Gastrocnemius medialis (tissue), 4 donors: Measurements from ENCODE around the gene C5orf58. TPM values are rescaled to one million over a fixed set of nuclear protein-coding genes. Genes with fewer than 3 reads are reported as not detected.

Experiments
- ATAC-seq, 2 donors: fragments of 150-250 bp; one replicate each; pipeline ENCODE4 v1.9.1; 2016
- DNase-seq, 2 donors: peaks; one replicate each; pipeline ENCODE4 v3.0.0-alpha.2; 2019
- H3K27ac ChIP-seq, 4 donors: fragments of 200-600 bp; sonication (generic); 1 replicate in 1 of 4; 2 replicates in 3 of 4; pipeline ENCODE4 v1.5.1; 2016 to 2018; ENCODE audit warnings: mild to moderate bottlenecking in 2 of 4, moderate library complexity in 1 of 4
- H3K27me3 ChIP-seq, 3 donors: fragments of 200-600 bp; sonication (generic) in 2 of 3; 1 replicate in 1 of 3; 2 replicates in 2 of 3; pipeline versions ENCODE4 v1.5.1 to v1.6.0; 2016 to 2019; ENCODE audit warnings: mild to moderate bottlenecking in 1 of 3, moderate library complexity in 1 of 3
- H3K36me3 ChIP-seq, 2 donors: fragments of 200-600 bp; sonication (generic) in 1 of 2; one replicate each; pipeline ENCODE4 v1.5.1; 2017 to 2018
- H3K4me1 ChIP-seq, 2 donors: fragments of 200-600 bp; sonication (generic) in 1 of 2; one replicate each; pipeline ENCODE4 v1.5.1; 2016 to 2017; ENCODE audit warnings: mild to moderate bottlenecking in 2 of 2
- H3K4me3 ChIP-seq, 4 donors: fragments of 200-600 bp; sonication (generic) in 3 of 4; 1 replicate in 1 of 4; 2 replicates in 3 of 4; pipeline ENCODE4 v1.5.1; 2016 to 2019; ENCODE audit warnings: mild to moderate bottlenecking in 2 of 4
- H3K9me3 ChIP-seq, 3 donors: fragments of 200-600 bp; sonication (generic) in 2 of 3; 1 replicate in 1 of 3; 2 replicates in 2 of 3; pipeline ENCODE4 v1.5.1; 2016 to 2019
- CTCF ChIP-seq, 5 experiments: fragments of 450-650 bp in 3 of 5; fragments of 200-600 bp in 2 of 5; sonication (generic) in 2 of 5; IDR thresholded peaks in 4 of 5; conservative IDR thresholded peaks in 1 of 5; 1 replicate in 4 of 5; 2 replicates in 1 of 5; pipeline ENCODE4 v1.5.1; 2016 to 2019; ENCODE audit warnings: antibody characterized with exemption in 5 of 5, mild to moderate bottlenecking in 3 of 5, moderate library complexity in 3 of 5
- POLR2A ChIP-seq, 2 donors: fragments of 450-650 bp; IDR thresholded peaks; one replicate each; pipeline ENCODE4 v1.6.1; 2017; ENCODE audit warnings: antibody characterized with exemption in 2 of 2, mild to moderate bottlenecking in 2 of 2, moderate library complexity in 2 of 2
- in situ Hi-C, 4 donors: fragments of 200-750 bp; cut with MboI; loops; one replicate each; pipeline versions ENCODE4 v1.15.0 to v1.8.0; 2017; ENCODE audit warnings: low sequenced_read_pairs in 4 of 4
- intact Hi-C: fragments of 100-400 bp; cut with DNase I; formaldehyde crosslinking; loops from one replicate; pipeline ENCODE4 v1.15.1; 2023; ENCODE audit warnings: low total_unique reads
- total RNA-seq, 4 donors: library from RNA; depleted of rRNA; stranded (reverse); fragments of >200 nt; gene quantifications; one replicate each; pipeline versions ENCODE4 v1.1.0 to v1.2.3, GENCODE V29; 2016

The C5orf58 gene
- total RNA-seq, 4 donors from 2014 or later, result not detected

DNA sequence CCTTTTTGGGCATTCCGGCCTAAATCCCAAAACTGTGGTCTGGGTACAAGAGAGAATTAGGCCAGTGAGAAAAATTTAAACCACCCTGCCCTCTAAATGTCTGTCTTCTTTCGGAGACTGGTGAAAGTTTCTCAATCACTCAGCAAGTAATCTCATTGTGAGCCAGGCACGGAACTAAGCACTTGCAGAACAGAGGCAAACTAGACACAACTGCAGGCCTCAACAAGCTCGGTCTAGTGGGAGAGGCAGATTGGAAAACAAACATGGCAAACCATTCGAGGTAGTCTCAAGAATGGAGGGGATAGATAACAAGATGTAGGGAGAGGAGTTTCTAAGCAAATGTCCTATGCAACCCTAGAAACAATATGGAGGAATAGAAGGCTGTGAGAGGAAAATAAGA lies 8.9 kb upstream of the C5orf58 start:
- DNase-seq, result no peak
- intact Hi-C loops (loop anchor here (10.0 kb wide), 1 partner anchor 411 kb away; no protein-coding TSS in a partner anchor), in situ Hi-C loops (loop anchor here in 3 of 4 donors (5.0 to 10.0 kb wide), 3 partner anchors 121 to 201 kb away; no protein-coding TSS in a partner anchor)
- H3K4me3 ChIP-seq, result no peak overlapping the region
- no peaks in the 10 kb centered on the region for H3K36me3 ChIP-seq
- H3K27ac ChIP-seq, result peak overlapping the region in 1 of 4 donors; percentile 26
- no peaks in the 10 kb centered on the region for H3K4me1 ChIP-seq
- no peaks in the 10 kb centered on the region for H3K27me3 ChIP-seq
- no peaks in the 10 kb centered on the region for H3K9me3 ChIP-seq
- ATAC-seq, result no peak
- no peak for TF ChIP-seq CTCF (IDR thresholded peaks at IDR 0.05 in 4 of 5, conservative IDR thresholded peaks at IDR 0.05 in 1 of 5)
- TF ChIP-seq POLR2A (IDR thresholded peaks at IDR 0.05), result no peak

DNA sequence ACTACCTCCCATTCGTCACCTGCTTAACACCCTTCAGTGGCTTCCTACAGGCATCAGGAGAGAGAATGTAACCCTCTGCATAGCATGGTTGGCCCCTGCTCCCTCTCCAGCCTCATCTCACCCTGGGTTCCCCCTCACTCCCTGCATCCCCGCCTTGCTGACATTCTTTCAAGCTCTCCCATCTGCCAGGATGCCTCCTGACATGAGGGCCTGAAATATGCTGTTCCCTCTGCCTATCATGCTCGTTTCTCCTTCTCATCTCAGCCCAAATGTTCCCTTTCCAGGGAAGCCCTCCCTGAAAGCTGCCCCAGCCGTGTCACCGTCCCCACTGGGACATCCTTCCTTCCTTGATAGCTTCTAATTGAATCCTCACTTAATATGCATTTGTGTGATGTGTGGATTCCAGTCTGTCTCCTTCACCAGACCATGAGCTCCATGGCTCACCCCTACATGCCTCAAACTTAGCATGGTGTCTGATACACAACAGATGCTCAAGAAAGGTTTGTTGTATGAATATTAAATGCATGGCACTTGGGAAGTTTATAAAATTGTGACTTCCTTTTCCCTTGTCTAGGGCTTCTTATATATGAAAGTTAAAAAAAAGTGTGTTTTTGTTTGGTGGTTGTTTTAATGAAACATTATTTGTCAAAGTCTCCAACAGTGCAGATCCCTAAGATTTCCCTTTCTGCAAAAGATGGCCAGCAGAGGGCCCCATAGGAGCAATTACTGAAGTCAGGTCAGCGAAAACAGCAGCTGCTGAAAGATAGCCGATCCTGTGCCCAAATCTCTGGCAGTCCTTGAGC lies 7.3 kb upstream of the C5orf58 start:
- H3K27ac ChIP-seq, result peak overlapping the region in 1 of 4 donors; percentile 22
- no peaks in the 10 kb centered on the region for H3K4me1 ChIP-seq
- intact Hi-C loops, result loop anchor here (5.0 to 10.0 kb wide), 4 partner anchors 42 to 409 kb away; no protein-coding TSS in a partner anchor
- no peaks in the 10 kb centered on the region for H3K36me3 ChIP-seq
- in situ Hi-C loops, result loop anchor here in 2 of 4 donors (5.0 to 10.0 kb wide), 3 partner anchors 119 to 199 kb away; no protein-coding TSS in a partner anchor
- no peak for TF ChIP-seq POLR2A (IDR thresholded peaks at IDR 0.05)
- TF ChIP-seq CTCF (IDR thresholded peaks at IDR 0.05 in 4 of 5, conservative IDR thresholded peaks at IDR 0.05 in 1 of 5), result peak; percentile 31 to 56 (median 46)
- no peaks in the 10 kb centered on the region for H3K27me3 ChIP-seq
- H3K4me3 ChIP-seq, result no peak overlapping the region
- DNase-seq (peak; percentile 42 to 59), ATAC-seq (peak in 1 of 2 donors; percentile 61)
- H3K9me3 ChIP-seq, result no peaks in the 10 kb centered on the region

GRCh38 chr5:170226129-170226615 lies 6.6 kb upstream of the C5orf58 start:
- no peak for ATAC-seq
- no peaks in the 10 kb centered on the region for H3K9me3 ChIP-seq
- no peaks in the 10 kb centered on the region for H3K4me1 ChIP-seq
- no peaks in the 10 kb centered on the region for H3K36me3 ChIP-seq
- peak overlapping the region in 1 of 4 donors; percentile 22 for H3K27ac ChIP-seq
- intact Hi-C loops, result loop anchor here (5.0 to 10.0 kb wide), 4 partner anchors 41 to 409 kb away; no protein-coding TSS in a partner anchor
- no peak for DNase-seq
- in situ Hi-C loops, result loop anchor here in 2 of 4 donors (5.0 to 10.0 kb wide), 3 partner anchors 119 to 199 kb away; no protein-coding TSS in a partner anchor
- peak in 1 of 5 experiments; percentile 2 for TF ChIP-seq CTCF (IDR thresholded peaks at IDR 0.05 in 4 of 5, conservative IDR thresholded peaks at IDR 0.05 in 1 of 5)
- no peak for TF ChIP-seq POLR2A (IDR thresholded peaks at IDR 0.05)
- H3K27me3 ChIP-seq, result no peaks in the 10 kb centered on the region
- H3K4me3 ChIP-seq, result no peak overlapping the region

GRCh38 chr5:170226661-170227060 lies 6.1 kb upstream of the C5orf58 start:
- Histone ChIP-seq H3K4me3 (no peak overlapping the region), H3K36me3 (no peaks in the 10 kb centered on the region), H3K27me3 (no peaks in the 10 kb centered on the region), H3K9me3 (no peaks in the 10 kb centered on the region), H3K27ac (no peak overlapping the region), H3K4me1 (no peaks in the 10 kb centered on the region)
- ATAC-seq (peak in 1 of 2 donors; percentile 36), DNase-seq (no peak)
- intact Hi-C loops (loop anchor here (5.0 to 10.0 kb wide), 4 partner anchors 41 to 408 kb away; no protein-coding TSS in a partner anchor), in situ Hi-C loops (loop anchor here in 2 of 4 donors (5.0 to 10.0 kb wide), 3 partner anchors 118 to 198 kb away; no protein-coding TSS in a partner anchor)
- TF ChIP-seq POLR2A (IDR thresholded peaks at IDR 0.05), result no peak
- no peak for TF ChIP-seq CTCF (IDR thresholded peaks at IDR 0.05 in 4 of 5, conservative IDR thresholded peaks at IDR 0.05 in 1 of 5)
